CD8-positive, alpha-beta memory T cell (primary cell): Measurements from ENCODE around the gene PRKCZ. TPM values are rescaled to one million over a fixed set of nuclear protein-coding genes. Genes with fewer than 3 reads are reported as not detected.

ENCODE experiments used
- CTCF ChIA-PET: fragments of 350-600 bp; sonication (Branson Sonifier 250); formaldehyde crosslinking; loops from one replicate; lab custom pipeline; 2021; ENCODE audit warnings: antibody characterized with exemption; lab: Charles Lee
- POLR2A ChIA-PET: fragments of 350-600 bp; sonication (Branson Sonifier 250); formaldehyde crosslinking; loops from one replicate; lab custom pipeline; 2021; ENCODE audit warnings: antibody characterized with exemption; lab: Charles Lee
- DNase-seq, 5 donors: peaks; one replicate each; pipeline versions ENCODE4 v3.0.0 to v3.0.0-alpha.2; 2020 to 2022; ENCODE audit warnings: mixed read lengths in 1 of 5
- H3K27ac ChIP-seq: one replicate; pipeline ENCODE4 v1.7.0; 2013; ENCODE audit warnings: low read depth, mild to moderate bottlenecking, low read length, moderate library complexity
- H3K27me3 ChIP-seq: 2 replicates; pipeline ENCODE4 v1.7.0; 2013; ENCODE audit warnings: low read length, mild to moderate bottlenecking; ENCODE audit not compliant: insufficient read depth, poor library complexity, severe bottlenecking
- H3K36me3 ChIP-seq: 2 replicates; pipeline ENCODE4 v1.7.0; 2013; ENCODE audit warnings: mild to moderate bottlenecking, low read length, moderate library complexity; ENCODE audit not compliant: insufficient read depth
- H3K4me1 ChIP-seq: 2 replicates; pipeline ENCODE4 v1.7.0; 2013; ENCODE audit warnings: mild to moderate bottlenecking, low read length, moderate library complexity; ENCODE audit not compliant: insufficient read depth
- H3K4me3 ChIP-seq: 2 replicates; pipeline ENCODE4 v1.7.0; 2013; ENCODE audit warnings: mild to moderate bottlenecking, low read length
- H3K9me3 ChIP-seq: 2 replicates; pipeline ENCODE4 v1.7.0; 2013; ENCODE audit warnings: mild to moderate bottlenecking, low read length
- H3K27ac Mint-ChIP-seq, 8 donors: one replicate each; pipeline ENCODE4 v1.8.0; 2020 to 2021; ENCODE audit warnings: mixed read lengths in 8 of 8, mild to moderate bottlenecking in 6 of 8, inconsistent platforms in 3 of 8, moderate library complexity in 3 of 8
- H3K27me3 Mint-ChIP-seq, 2 donors: one replicate each; pipeline ENCODE4 v1.8.0; 2020 to 2021; ENCODE audit warnings: mixed read lengths in 2 of 2, mild to moderate bottlenecking in 1 of 2, moderate library complexity in 1 of 2
- H3K36me3 Mint-ChIP-seq, 3 donors: one replicate each; pipeline ENCODE4 v1.8.0; 2020 to 2021; ENCODE audit warnings: mixed read lengths in 3 of 3, inconsistent platforms in 1 of 3, mild to moderate bottlenecking in 1 of 3
- H3K4me1 Mint-ChIP-seq, 3 donors: one replicate each; pipeline ENCODE4 v1.8.0; 2020 to 2021; ENCODE audit warnings: mixed read lengths in 3 of 3, inconsistent platforms in 1 of 3, mild to moderate bottlenecking in 1 of 3
- H3K4me3 Mint-ChIP-seq, 7 donors: one replicate each; pipeline ENCODE4 v1.8.0; 2020 to 2021; ENCODE audit warnings: mixed read lengths in 7 of 7, mild to moderate bottlenecking in 6 of 7, moderate library complexity in 4 of 7, inconsistent platforms in 2 of 7
- H3K9me3 Mint-ChIP-seq, 5 donors: one replicate each; pipeline ENCODE4 v1.8.0; 2020 to 2022; ENCODE audit warnings: mixed read lengths in 5 of 5, mild to moderate bottlenecking in 3 of 5, moderate library complexity in 2 of 5, inconsistent platforms in 1 of 5
- polyA plus RNA-seq: library from polyadenylated mRNA; unstranded; fragments of 300-500 nt; fragmentation: Illumina TruSeq; gene quantifications from one replicate; pipeline ENCODE4 v1.2.3, GENCODE V29; 2021
- total RNA-seq, 2 experiments: library from RNA; stranded (reverse); gene quantifications; one replicate each; pipeline ENCODE4 v1.2.3, GENCODE V29; 2021

The PRKCZ gene
- total and polyA plus RNA-seq, 3 experiments from 2014 or later = 13.8 to 17.4 (median 15.4) TPM

DNA sequence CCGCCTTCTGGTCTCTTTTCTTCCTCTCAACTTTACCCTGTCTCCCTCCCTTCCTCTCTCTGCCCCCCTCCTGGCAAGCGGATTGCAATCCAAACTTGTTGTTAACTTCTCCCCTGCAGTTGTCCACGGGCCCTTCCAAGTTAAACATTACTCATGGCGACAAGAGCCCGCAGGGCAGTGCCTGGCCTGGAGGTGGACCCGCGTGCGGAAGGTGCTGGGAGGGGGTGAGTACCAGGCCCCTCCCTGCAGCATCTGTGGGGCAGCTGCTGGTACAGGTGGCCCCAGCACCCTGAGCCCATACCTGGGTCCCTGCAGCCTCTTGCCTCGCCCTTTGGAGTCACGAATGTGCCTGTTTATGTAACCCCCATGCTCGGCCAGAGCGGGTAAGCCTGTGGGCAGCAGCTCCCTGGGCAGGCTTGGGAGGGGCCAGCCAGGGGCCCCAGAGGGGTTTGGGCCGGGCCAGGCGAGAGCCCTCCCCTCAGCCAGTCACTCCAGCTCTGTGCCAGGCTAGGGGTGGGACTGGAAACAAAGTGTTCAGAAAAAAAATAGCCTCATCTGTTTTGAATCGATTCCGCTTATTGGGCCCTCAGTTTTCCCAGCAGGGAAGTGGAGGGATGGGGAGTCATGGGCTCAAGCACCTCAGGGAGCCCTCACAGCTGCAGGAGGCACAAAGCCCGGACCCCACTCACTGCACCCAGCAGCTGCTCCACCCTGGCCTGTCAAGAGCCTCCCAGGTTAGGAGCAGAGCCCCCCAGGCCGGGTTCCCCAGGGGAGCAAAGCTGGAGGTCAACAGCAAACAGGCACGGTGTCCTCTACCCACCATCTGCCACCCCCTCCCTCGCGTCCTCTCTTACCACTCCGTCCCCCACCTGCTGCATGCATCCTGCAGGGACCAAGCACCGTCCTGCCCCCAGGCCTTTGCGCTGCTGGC is 158.4 kb downstream of the PRKCZ start:
- H3K27ac ChIP-seq = no peak overlapping the region
- H3K4me3 ChIP-seq = no peak overlapping the region
- H3K36me3 Mint-ChIP-seq = no peaks in the 10 kb centered on the region
- no peak for DNase-seq
- H3K27me3 ChIP-seq = no peaks in the 10 kb centered on the region
- H3K4me3 Mint-ChIP-seq = peak overlapping the region in 2 of 7 donors; percentile 25 to 51
- H3K4me1 ChIP-seq = peaks cover 24% of the 10 kb centered on the region
- peak overlapping the region in 1 of 8 donors; percentile 77 for H3K27ac Mint-ChIP-seq
- H3K36me3 ChIP-seq = no peaks in the 10 kb centered on the region
- no peaks in the 10 kb centered on the region for H3K9me3 ChIP-seq
- ChIA-PET CTCF (interaction anchor here (1.8 kb wide), 1 partner anchor 10 kb away, joined by 3 read pairs; no protein-coding TSS in a partner anchor), POLR2A (interaction anchor here (0.6 to 1.0 kb wide), 3 partner anchors 16 to 289 kb away, joined by 3 to 4 read pairs (median 3); partner anchors contain the start of gene SKI)
- no peaks in the 10 kb centered on the region for H3K27me3 Mint-ChIP-seq
- H3K9me3 Mint-ChIP-seq = no peaks in the 10 kb centered on the region
- H3K4me1 Mint-ChIP-seq = peaks cover 0 to 12% (median 0%) of the 10 kb centered on the region in 3 donors

DNA sequence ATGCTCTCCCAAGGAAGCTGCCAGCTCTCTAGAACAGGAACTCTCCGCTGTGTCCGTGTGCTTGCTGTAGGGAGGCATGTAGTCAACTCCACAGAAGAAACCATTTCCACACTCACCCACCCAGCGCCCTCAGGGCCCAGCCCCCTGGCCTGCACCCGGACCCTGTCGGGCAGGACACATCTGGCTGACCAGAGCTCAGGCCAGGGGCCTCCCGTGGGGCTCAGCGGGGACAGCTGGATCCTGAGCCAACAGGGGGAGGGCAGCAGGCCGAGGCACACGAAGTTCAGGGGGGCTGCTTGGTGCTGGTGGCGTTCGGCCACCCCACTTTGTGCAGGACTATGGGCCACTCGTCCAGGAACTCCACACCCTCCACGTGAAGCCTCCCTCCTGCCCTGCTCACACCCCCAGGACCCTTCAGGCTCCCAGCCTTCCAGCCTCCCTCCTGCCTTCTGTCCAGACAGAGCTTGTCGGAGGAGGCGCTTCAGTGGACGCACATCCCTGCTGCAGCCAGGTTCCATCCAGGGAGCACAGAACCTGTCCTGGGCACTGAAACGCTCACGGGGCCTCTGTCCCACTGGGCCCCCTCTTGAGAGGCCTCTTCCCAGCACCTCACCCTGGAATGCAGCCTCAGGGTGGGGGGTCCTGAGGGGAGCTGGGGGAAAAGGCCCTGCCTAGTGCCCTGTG is 159.3 kb downstream of the PRKCZ start:
- Mint-ChIP-seq H3K4me1 (peaks cover 0 to 12% (median 0%) of the 10 kb centered on the region in 3 donors), H3K4me3 (peak overlapping the region in 3 of 7 donors; percentile 25 to 51 (median 27)), H3K27me3 (no peaks in the 10 kb centered on the region), H3K27ac (no peak overlapping the region), H3K36me3 (no peaks in the 10 kb centered on the region), H3K9me3 (no peaks in the 10 kb centered on the region)
- ChIA-PET CTCF (interaction anchor here (1.8 kb wide), 1 partner anchor 11 kb away, joined by 3 read pairs; no protein-coding TSS in a partner anchor), POLR2A (no interaction called here)
- Histone ChIP-seq H3K9me3 (no peaks in the 10 kb centered on the region), H3K36me3 (no peaks in the 10 kb centered on the region), H3K27ac (no peak overlapping the region), H3K4me3 (no peak overlapping the region), H3K4me1 (peaks cover 24% of the 10 kb centered on the region), H3K27me3 (no peaks in the 10 kb centered on the region)
- DNase-seq = no peak

DNA sequence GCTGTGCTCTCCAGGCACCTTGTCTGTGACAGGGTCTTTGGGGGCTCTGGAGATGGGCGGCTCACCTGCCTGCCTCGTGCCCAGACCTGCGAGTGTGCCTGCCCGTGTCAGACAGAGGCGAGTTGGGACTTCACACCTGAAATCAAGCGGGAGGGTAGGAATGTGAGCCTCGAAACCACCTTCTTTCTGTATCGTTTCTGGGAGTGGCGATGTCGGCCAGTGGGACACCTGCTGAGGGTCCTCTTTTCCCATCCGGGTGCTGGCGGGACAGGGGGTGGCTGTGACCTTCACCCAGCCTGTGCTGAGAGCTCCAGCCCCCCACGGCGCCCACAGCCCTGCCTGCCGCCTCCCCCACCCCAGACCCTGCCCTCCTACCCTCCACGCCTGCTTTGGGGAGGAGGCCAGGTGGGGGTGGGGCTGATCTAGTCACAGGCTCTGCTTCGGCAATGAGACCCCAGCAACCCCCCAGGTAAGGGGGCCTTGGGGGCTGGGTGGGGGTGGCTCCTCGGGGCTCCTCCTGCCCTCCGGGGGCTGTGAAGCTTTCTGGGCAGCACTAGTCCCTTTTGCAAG is 160.0 kb downstream of the PRKCZ start:
- CTCF ChIA-PET = interaction anchor here (1.8 kb wide), 1 partner anchor 11 kb away, joined by 3 read pairs; no protein-coding TSS in a partner anchor
- peaks cover 0 to 12% (median 0%) of the 10 kb centered on the region in 3 donors for H3K4me1 Mint-ChIP-seq
- peak overlapping the region in 1 of 7 donors; percentile 27 for H3K4me3 Mint-ChIP-seq

DNA sequence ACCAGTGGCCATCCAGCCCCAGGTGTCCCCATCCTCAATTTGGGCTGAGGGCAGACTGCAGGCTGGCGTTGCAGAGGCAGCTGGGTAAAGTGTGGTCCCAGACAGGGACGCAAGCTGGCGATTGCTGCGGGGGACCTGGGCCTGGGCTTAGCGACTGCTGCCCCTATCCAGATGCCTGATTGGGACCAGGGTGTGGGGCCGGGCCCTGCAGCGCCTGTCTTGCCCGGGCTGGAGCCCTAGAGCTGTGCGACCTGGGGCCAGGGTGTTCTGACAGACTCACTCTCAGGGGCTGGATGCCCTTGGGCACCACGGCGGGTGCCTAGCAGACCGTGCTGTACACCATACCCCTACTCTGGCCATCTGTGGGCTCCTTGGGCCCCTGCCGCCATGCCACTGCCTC is 160.6 kb downstream of the PRKCZ start:
- Mint-ChIP-seq H3K36me3 (no peaks in the 10 kb centered on the region), H3K27me3 (no peaks in the 10 kb centered on the region), H3K9me3 (no peaks in the 10 kb centered on the region), H3K4me1 (peaks cover 0 to 12% (median 0%) of the 10 kb centered on the region in 3 donors), H3K27ac (no peak overlapping the region), H3K4me3 (no peak overlapping the region)
- Histone ChIP-seq H3K27me3 (no peaks in the 10 kb centered on the region), H3K9me3 (no peaks in the 10 kb centered on the region), H3K27ac (no peak overlapping the region), H3K36me3 (no peaks in the 10 kb centered on the region), H3K4me1 (peaks cover 20% of the 10 kb centered on the region), H3K4me3 (no peak overlapping the region)
- POLR2A ChIA-PET = no interaction called here
- CTCF ChIA-PET = no interaction called here
- no peak for DNase-seq

More for the DNA sequence above, 160.0 kb downstream of the PRKCZ start:
- Mint-ChIP-seq H3K27ac (peak overlapping the region in 1 of 8 donors; percentile 47), H3K27me3 (no peaks in the 10 kb centered on the region), H3K9me3 (no peaks in the 10 kb centered on the region), H3K36me3 (no peaks in the 10 kb centered on the region)
- H3K4me3 ChIP-seq = no peak overlapping the region
- no peak for DNase-seq
- POLR2A ChIA-PET = no interaction called here
- H3K36me3 ChIP-seq = no peaks in the 10 kb centered on the region
- no peak overlapping the region for H3K27ac ChIP-seq
- peaks cover 24% of the 10 kb centered on the region for H3K4me1 ChIP-seq
- H3K27me3 ChIP-seq = no peaks in the 10 kb centered on the region
- H3K9me3 ChIP-seq = no peaks in the 10 kb centered on the region

DNA sequence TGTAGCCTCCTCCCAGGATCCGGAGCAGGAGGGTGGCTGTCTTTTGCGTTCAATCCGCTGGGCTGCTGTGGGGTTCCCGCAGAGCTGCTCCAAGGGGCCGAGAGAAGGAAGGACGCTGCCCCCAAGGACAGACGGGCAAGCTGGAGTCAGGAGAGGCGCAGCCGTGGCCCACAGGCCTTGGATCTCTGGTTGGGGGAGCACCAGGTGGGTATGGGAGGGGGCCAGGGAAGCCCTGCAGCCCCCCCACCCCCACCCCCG is 162.0 kb downstream of the PRKCZ start:
- POLR2A ChIA-PET = no interaction called here
- H3K36me3 Mint-ChIP-seq = no peaks in the 10 kb centered on the region
- peak overlapping the region in 1 of 7 donors; percentile 55 for H3K4me3 Mint-ChIP-seq
- Histone ChIP-seq H3K9me3 (no peaks in the 10 kb centered on the region), H3K36me3 (no peaks in the 10 kb centered on the region), H3K27me3 (no peaks in the 10 kb centered on the region), H3K27ac (no peak overlapping the region), H3K4me3 (no peak overlapping the region), H3K4me1 (peaks cover 15% of the 10 kb centered on the region)
- DNase-seq = no peak
- H3K4me1 Mint-ChIP-seq = peaks cover 0 to 9% (median 0%) of the 10 kb centered on the region in 3 donors
- no peaks in the 10 kb centered on the region for H3K27me3 Mint-ChIP-seq
- no peaks in the 10 kb centered on the region for H3K9me3 Mint-ChIP-seq
- peak overlapping the region in 2 of 8 donors; percentile 29 to 71 for H3K27ac Mint-ChIP-seq
- CTCF ChIA-PET = interaction anchor here (1.3 to 1.6 kb wide), 2 partner anchors 9 to 13 kb away, joined by 4 read pairs; no protein-coding TSS in a partner anchor

DNA sequence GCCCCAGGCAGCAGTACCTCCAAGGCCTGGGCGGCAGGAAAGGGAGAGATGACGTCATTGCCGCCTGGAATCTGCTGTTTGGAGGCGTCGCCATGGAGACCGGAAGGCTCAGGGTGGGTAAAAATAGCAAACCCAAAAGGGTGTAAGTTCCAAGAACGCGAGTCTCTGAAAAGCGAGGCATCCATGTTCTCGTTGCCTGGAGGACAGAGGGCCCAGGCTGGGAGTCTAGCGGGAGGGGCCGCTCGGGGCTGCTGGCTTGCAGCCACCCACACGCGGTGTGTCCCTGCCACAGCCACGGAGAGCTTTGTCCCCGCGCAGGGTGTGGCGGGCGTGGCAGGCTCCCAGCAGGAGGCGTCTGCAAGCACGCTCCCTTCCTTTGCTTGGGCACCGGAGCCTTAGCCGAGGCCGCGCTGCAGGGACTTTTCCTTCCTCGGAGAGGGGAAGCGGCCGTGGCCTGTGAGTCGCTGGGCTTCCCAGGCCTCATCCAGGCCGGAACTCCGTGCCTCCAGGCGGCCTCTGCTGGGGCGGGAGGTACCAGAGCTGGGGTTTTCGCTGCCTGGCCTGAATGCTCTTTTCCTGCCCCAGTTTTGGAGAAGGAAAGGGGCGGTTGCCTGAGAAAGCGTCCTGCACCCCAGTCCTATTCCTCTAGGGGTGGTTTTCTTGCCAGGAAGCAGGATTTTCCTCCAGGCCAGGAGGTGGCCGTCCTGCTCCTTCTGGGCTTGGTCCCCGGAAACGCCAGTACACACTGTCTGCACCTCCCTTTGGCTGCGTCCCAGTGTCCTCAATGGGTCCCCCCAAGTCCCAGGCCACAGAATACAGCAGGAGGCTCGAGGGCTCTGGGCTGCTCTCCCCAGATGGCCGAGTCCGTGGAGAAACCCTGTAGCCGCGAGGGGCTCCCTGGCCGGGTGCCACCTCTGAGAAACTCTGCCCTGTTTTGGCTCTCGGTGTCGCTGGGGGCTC is 162.6 kb downstream of the PRKCZ start:
- Mint-ChIP-seq H3K4me1 (peaks cover 0 to 9% (median 0%) of the 10 kb centered on the region in 3 donors), H3K36me3 (no peaks in the 10 kb centered on the region), H3K9me3 (no peaks in the 10 kb centered on the region), H3K27me3 (no peaks in the 10 kb centered on the region), H3K27ac (peak overlapping the region in 4 of 8 donors; percentile 12 to 71 (median 52)), H3K4me3 (peak overlapping the region in 6 of 7 donors; percentile 32 to 62 (median 52))
- ChIA-PET CTCF (interaction anchor here (1.3 to 1.6 kb wide), 2 partner anchors 10 to 13 kb away, joined by 4 read pairs; no protein-coding TSS in a partner anchor), POLR2A (interaction anchor here (0.8 kb wide), 1 partner anchor 15 kb away, joined by 5 read pairs; the partner anchor contains the start of gene SKI)
- Histone ChIP-seq H3K27me3 (no peaks in the 10 kb centered on the region), H3K27ac (peak overlapping the region; percentile 53), H3K4me3 (peak overlapping the region; percentile 36), H3K36me3 (no peaks in the 10 kb centered on the region), H3K4me1 (peaks cover 15% of the 10 kb centered on the region), H3K9me3 (no peaks in the 10 kb centered on the region)
- peak in 4 of 5 donors; percentile 48 to 82 (median 67) for DNase-seq
